GM12873 (cell line): ENCODE results near the gene NR6A1.

Experiments used
- CTCF ChIP-seq: IDR thresholded peaks from 2 replicates; pipeline ENCODE4 v1.5.1; 2012; ENCODE audit warnings: low read depth, mild to moderate bottlenecking, moderate library complexity, low read length, control low read depth; ENCODE audit not compliant: insufficient read depth; ENCODE audit errors: missing control alignments

NR6A1 gene

GRCh38 chr9:124593651-124594058 lies 177.5 kb downstream of the NR6A1 start:
- TF ChIP-seq CTCF = no peak

- TF ChIP-seq CTCF = no peak
Measured at GRCh38 chr9:124593200-124593599, 177.9 kb downstream of the NR6A1 start.

GRCh38 chr9:124590889-124591641 lies 180.0 kb downstream of the NR6A1 start:
- TF ChIP-seq CTCF = no peak

- TF ChIP-seq CTCF = no peak
Measured at GRCh38 chr9:124584631-124585030, 186.5 kb downstream of the NR6A1 start.

- no peak for TF ChIP-seq CTCF
Measured at GRCh38 chr9:124583134-124583533, 188.0 kb downstream of the NR6A1 start.

- no peak for TF ChIP-seq CTCF
Measured at GRCh38 chr9:124580186-124580585, 190.9 kb downstream of the NR6A1 start.

- TF ChIP-seq CTCF = no peak
Measured at GRCh38 chr9:124576751-124577150, 194.4 kb downstream of the NR6A1 start.
